Right lobe of liver (tissue), 6 donors: Measurements from ENCODE around the gene GSN. TPM values are rescaled to one million over a fixed set of nuclear protein-coding genes. Genes with fewer than 3 reads are reported as not detected.

Experiments used
- ATAC-seq, 4 donors: fragments of 200-7000 bp; cut with Tn5 transposase; one replicate each; pipeline ENCODE4 v1.9.1; 2020; ENCODE audit warnings: mild to moderate bottlenecking in 4 of 4, moderate library complexity in 4 of 4
- DNase-seq, 3 donors: peaks; one replicate each; pipeline ENCODE4 v3.0.0-alpha.2; 2020
- H3K27ac ChIP-seq, 3 donors: fragments of 200-600 bp; one replicate each; pipeline ENCODE4 v1.8.0; 2022
- H3K27me3 ChIP-seq, 2 donors: fragments of 200-600 bp; one replicate each; pipeline ENCODE4 v1.8.0; 2022
- H3K36me3 ChIP-seq, 4 donors: fragments of 200-600 bp; sonication (generic) in 1 of 4; one replicate each; pipeline versions ENCODE4 v1.5.1 to v1.8.0; 2017 to 2022; ENCODE audit warnings: control low read depth in 1 of 4
- H3K4me1 ChIP-seq, 4 donors: fragments of 200-600 bp; sonication (generic) in 1 of 4; one replicate each; pipeline versions ENCODE4 v1.5.1 to v1.8.0; 2017 to 2022; ENCODE audit warnings: control low read depth in 1 of 4
- H3K4me3 ChIP-seq, 3 donors: fragments of 200-600 bp; one replicate each; pipeline ENCODE4 v1.8.0; 2022
- H3K9me3 ChIP-seq, 4 donors: fragments of 200-600 bp; sonication (generic) in 1 of 4; one replicate each; pipeline versions ENCODE4 v1.5.1 to v1.8.0; 2017 to 2022; ENCODE audit warnings: control low read depth in 1 of 4
- POLR2A ChIP-seq: fragments of 450-650 bp; IDR thresholded peaks from one replicate; pipeline ENCODE4 v1.6.1; 2017; ENCODE audit warnings: antibody characterized with exemption, mild to moderate bottlenecking
- WGBS: methylation state at CpG from one replicate; pipeline ENCODE4 v1.1.6; 2018; ENCODE audit warnings: low coverage, low lambda C conversion rate; ENCODE audit not compliant: insufficient coverage; ENCODE audit errors: missing lambda C conversion rate; 5-methylcytosine and 5-hydroxymethylcytosine counted together
- intact Hi-C, 2 donors: fragments of 100-400 bp; cut with DNase I; formaldehyde crosslinking; loops; one replicate each; pipeline versions ENCODE4 v1.11.2 to v1.14.1; 2022
- total RNA-seq, 6 experiments: library from RNA; depleted of rRNA in 2 of 6; stranded (reverse); fragments of >200 nt in 2 of 6; fragmentation: NEBNext Ultra II Directional in 3 of 6; extraction: Animal tissue kit (Norgen Biotek cat#: 25700) in 3 of 6; gene quantifications; one replicate each; pipeline versions ENCODE4 v1.1.0 to v1.2.4, GENCODE V29; 2016 to 2023
- TF ChIP-seq, protein P1 (sequence below), 4 donors: fragments of 200-600 bp in 3 of 4; fragments of 450-650 bp in 1 of 4; IDR thresholded peaks; one replicate each; pipeline versions ENCODE4 v1.5.1 to v1.8.0; 2016 to 2022; ENCODE audit warnings: antibody characterized with exemption in 4 of 4, mild to moderate bottlenecking in 2 of 4
- donor health status: DM: no; HTN: yes; CAD: no.
- donor health status: DM: no; HTN: no; CAD: no.
- donor health status: DM: no; HTN: no; CAD: no.
- donor health status: DM: no; HTN: yes; CAD: no.
- donor health status: DM: no; HTN: yes; CAD: no.

Gene GSN
- total RNA-seq, 6 experiments from 2014 or later = 23.1 to 96.9 (median 38.8) TPM

DNA sequence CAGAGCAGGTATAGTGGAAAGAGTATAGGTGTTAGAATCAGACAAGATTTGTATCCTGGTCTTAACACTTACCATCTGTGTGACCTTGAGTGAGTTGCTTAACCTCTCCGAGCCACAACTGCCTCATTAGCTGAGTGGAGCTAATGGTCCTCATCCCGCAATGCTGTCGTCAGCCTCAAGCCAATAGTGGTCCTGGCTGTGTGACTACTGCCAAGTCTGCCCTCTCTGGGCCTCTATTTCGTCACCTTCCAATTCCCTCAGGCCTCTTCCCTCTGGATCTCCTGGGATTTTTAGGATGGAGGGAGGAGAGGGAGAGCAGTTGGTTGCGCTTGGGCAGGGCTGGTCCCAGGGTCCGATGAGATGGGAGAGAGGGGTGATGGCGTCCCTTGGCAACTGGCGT lies 60.5 kb downstream of the GSN start:
- Histone ChIP-seq H3K4me1 (peaks cover 0 to 20% (median 7%) of the 10 kb centered on the region in 4 donors), H3K9me3 (no peaks in the 10 kb centered on the region), H3K27ac (peak overlapping the region in 1 of 3 donors; percentile 96), H3K27me3 (no peaks in the 10 kb centered on the region), H3K36me3 (peaks cover 0 to 30% (median 6%) of the 10 kb centered on the region in 4 donors), H3K4me3 (no peak overlapping the region)
- DNase-seq (no peak), ATAC-seq (no peak)
- intact Hi-C loops = no loop called here
- 80% methylated on average over 5 of the region's 8 CpGs for WGBS
- TF ChIP-seq, protein P1, sequence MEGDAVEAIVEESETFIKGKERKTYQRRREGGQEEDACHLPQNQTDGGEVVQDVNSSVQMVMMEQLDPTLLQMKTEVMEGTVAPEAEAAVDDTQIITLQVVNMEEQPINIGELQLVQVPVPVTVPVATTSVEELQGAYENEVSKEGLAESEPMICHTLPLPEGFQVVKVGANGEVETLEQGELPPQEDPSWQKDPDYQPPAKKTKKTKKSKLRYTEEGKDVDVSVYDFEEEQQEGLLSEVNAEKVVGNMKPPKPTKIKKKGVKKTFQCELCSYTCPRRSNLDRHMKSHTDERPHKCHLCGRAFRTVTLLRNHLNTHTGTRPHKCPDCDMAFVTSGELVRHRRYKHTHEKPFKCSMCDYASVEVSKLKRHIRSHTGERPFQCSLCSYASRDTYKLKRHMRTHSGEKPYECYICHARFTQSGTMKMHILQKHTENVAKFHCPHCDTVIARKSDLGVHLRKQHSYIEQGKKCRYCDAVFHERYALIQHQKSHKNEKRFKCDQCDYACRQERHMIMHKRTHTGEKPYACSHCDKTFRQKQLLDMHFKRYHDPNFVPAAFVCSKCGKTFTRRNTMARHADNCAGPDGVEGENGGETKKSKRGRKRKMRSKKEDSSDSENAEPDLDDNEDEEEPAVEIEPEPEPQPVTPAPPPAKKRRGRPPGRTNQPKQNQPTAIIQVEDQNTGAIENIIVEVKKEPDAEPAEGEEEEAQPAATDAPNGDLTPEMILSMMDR (IDR thresholded peaks at IDR 0.05) = no peak
- TF ChIP-seq POLR2A = no peak

DNA sequence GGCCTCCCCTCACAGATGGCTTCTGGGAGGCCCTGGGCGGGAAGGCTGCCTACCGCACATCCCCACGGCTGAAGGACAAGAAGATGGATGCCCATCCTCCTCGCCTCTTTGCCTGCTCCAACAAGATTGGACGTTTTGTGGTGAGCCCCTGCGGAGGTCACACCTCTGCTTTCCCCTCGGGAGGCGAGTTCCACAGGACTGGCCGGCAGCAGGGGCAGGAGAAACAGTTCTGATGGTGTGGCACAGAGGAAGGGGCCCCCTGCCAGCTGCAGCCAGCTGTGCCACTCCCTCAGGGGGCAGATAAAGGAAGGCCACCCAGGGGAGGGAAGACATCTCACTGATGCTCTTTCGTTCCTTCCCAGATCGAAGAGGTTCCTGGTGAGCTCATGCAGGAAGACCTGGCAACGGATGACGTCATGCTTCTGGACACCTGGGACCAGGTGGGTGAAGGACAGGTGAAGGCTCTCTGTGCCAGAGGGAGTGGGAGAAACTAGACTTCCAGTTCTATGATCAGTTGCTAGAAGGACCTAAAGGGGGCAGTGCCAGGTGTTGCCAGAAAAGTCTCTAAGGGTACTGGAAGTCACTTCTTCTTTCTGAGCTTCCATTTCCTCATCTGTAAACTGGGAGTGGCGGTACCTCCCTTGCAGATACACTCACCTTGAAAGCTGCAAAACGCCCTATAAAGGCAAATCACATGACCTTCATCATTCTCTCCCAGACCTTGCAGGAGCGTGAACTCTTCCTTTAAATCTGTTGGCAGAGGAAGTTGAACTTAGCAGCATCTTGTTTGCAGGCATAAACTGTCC lies 61.1 kb downstream of the GSN start:
- ATAC-seq (no peak), DNase-seq (no peak)
- H3K4me1 ChIP-seq = peaks cover 0 to 17% (median 6%) of the 10 kb centered on the region in 4 donors
- H3K9me3 ChIP-seq = no peaks in the 10 kb centered on the region
- H3K27ac ChIP-seq = no peak overlapping the region
- no peaks in the 10 kb centered on the region for H3K27me3 ChIP-seq
- H3K4me3 ChIP-seq = no peak overlapping the region
- TF ChIP-seq POLR2A = no peak
- TF ChIP-seq, protein P1 (IDR thresholded peaks at IDR 0.05) = no peak
- intact Hi-C loops = no loop called here
- 64% methylated on average over 4 of the region's 16 CpGs for WGBS
- H3K36me3 ChIP-seq = peaks cover 0 to 30% (median 6%) of the 10 kb centered on the region in 4 donors

DNA sequence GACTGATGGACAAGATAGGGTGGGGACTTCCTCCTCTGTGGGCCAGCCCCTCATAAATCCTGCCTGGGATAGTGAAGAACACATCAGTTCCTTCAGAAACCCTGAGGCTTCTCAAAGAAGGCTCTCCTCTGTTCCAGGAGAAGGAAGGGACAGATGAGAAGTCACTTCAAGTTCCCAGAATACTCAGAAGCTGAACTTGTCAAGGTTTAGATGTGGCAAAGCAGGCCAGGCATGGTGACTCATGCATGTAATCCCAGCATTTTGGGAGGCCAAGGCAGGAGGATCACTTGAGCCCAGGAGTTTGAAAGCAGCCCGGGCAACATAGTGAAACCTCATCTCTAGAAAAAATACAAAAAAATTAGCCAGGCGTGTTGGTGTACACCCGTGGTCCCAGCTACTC lies 63.6 kb downstream of the GSN start:
- TF ChIP-seq POLR2A = no peak
- H3K27me3 ChIP-seq = no peaks in the 10 kb centered on the region
- ATAC-seq (no peak), DNase-seq (no peak)
- H3K4me1 ChIP-seq = peaks cover 0 to 7% (median 3%) of the 10 kb centered on the region in 4 donors
- H3K27ac ChIP-seq = no peak overlapping the region
- 38% methylated on average over 2 of the region's 3 CpGs for WGBS
- H3K36me3 ChIP-seq = peaks cover 0 to 37% (median 5%) of the 10 kb centered on the region in 4 donors
- H3K4me3 ChIP-seq = no peak overlapping the region
- intact Hi-C loops = no loop called here
- H3K9me3 ChIP-seq = no peaks in the 10 kb centered on the region

DNA sequence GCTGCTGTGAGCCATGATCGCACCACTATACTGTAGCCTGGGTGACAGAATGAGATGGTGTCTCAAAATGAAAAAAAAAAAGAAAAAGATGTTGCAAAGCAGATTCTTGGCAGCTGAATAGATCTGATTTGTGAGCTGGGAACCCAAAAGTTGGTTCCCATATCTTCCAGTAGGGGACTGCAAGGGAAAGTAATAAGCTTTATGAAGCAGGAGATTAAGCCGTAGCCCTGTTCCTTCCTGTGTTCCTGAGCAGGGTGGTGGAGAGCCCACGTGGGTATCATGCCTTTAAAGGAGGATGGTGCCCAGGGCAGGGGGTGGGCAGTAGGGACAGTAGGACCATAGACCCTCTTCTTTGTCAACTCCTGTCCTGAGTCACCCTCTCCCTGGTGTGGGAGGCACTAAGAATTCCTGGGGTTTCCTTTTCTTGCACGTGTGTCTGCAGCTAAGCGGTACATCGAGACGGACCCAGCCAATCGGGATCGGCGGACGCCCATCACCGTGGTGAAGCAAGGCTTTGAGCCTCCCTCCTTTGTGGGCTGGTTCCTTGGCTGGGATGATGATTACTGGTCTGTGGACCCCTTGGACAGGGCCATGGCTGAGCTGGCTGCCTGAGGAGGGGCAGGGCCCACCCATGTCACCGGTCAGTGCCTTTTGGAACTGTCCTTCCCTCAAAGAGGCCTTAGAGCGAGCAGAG lies 64.2 kb downstream of the GSN start:
- H3K9me3 ChIP-seq = no peaks in the 10 kb centered on the region
- 73% methylated on average over 3 of the region's 14 CpGs for WGBS
- TF ChIP-seq, protein P1 (IDR thresholded peaks at IDR 0.05) = peak; percentile 16 to 28 (median 22)
- no peak for TF ChIP-seq POLR2A
- no peak overlapping the region for H3K4me3 ChIP-seq
- intact Hi-C loops = no loop called here
- peaks cover 0 to 37% (median 5%) of the 10 kb centered on the region in 4 donors for H3K36me3 ChIP-seq
- peaks cover 0 to 2% (median under 1%) of the 10 kb centered on the region in 4 donors for H3K4me1 ChIP-seq
- H3K27ac ChIP-seq = peak overlapping the region in 2 of 3 donors; percentile 18 to 26
- DNase-seq = no peak
- H3K27me3 ChIP-seq = no peaks in the 10 kb centered on the region
- peak in 3 of 4 donors; percentile 14 to 32 (median 21) for ATAC-seq
